Astrocyte of the spinal cord (primary cell): Measurements from ENCODE around the gene FKBP8.

Source experiments
- DNase-seq: peaks from one replicate; pipeline ENCODE4 v3.0.0; 2011; ENCODE audit warnings: low read depth, low spot score
- H3K4me3 ChIP-seq: 2 replicates; pipeline ENCODE4 v1.5.1; 2011; ENCODE audit warnings: low read depth, mild to moderate bottlenecking, low read length, moderate library complexity
- CTCF ChIP-seq: IDR thresholded peaks from 2 replicates; pipeline ENCODE4 v1.5.1; 2012; ENCODE audit warnings: low read depth, mild to moderate bottlenecking, low read length, inconsistent platforms
- in situ Hi-C: cut with HindIII; loops from 2 replicates; pipeline ENCODE4 v1.10.0; 2017; ENCODE audit warnings: low sequenced_read_pairs

FKBP8 gene

GRCh38 chr19:18514800-18515682 is 28.3 kb downstream of the FKBP8 start:
- DNase-seq, result peak; percentile 51
- TF ChIP-seq CTCF, result no peak
- H3K4me3 ChIP-seq, result no peak overlapping the region
- in situ Hi-C loops, result no loop called here

- H3K4me3 ChIP-seq, result no peak overlapping the region
- in situ Hi-C loops, result no loop called here
- TF ChIP-seq CTCF, result no peak
- DNase-seq, result no peak
Measured at GRCh38 chr19:18513868-18514267, 29.5 kb downstream of the FKBP8 start.

- no peak for TF ChIP-seq CTCF
- H3K4me3 ChIP-seq, result no peak overlapping the region
- in situ Hi-C loops, result no loop called here
- DNase-seq, result no peak
Measured at GRCh38 chr19:18510216-18510615, 33.2 kb downstream of the FKBP8 start.

GRCh38 chr19:18508585-18508984 is 34.8 kb downstream of the FKBP8 start:
- no peak for TF ChIP-seq CTCF
- in situ Hi-C loops, result no loop called here
- H3K4me3 ChIP-seq, result no peak overlapping the region
- DNase-seq, result no peak

- peak; percentile 5 for DNase-seq
- TF ChIP-seq CTCF, result no peak
- no peak overlapping the region for H3K4me3 ChIP-seq
- in situ Hi-C loops, result no loop called here
Measured at GRCh38 chr19:18507727-18508440, 35.5 kb downstream of the FKBP8 start.

GRCh38 chr19:18507021-18507726 is 36.2 kb downstream of the FKBP8 start:
- DNase-seq, result peak; percentile 27
- TF ChIP-seq CTCF, result no peak

More at GRCh38 chr19:18507021-18507726, 36.2 kb downstream of the FKBP8 start:
- no peak overlapping the region for H3K4me3 ChIP-seq
- in situ Hi-C loops, result no loop called here
